Kidney capillary endothelial cell (primary cell): ENCODE results near the gene FGGY.
"Not testable (repeated sequence)": the region's sequence is repeated elsewhere in the genome, so short reads cannot be mapped to it uniquely, and the experiment has no call there.

Source experiments
- DNase-seq: peaks from one replicate; pipeline ENCODE4 v3.0.0-alpha.2; 2018; ENCODE audit warnings: low spot score

The FGGY gene

GRCh38 chr1:59444520-59444919 lies 147.6 kb downstream of the FGGY start:
- DNase-seq: no peak

- DNase-seq: no peak
These were observed 148.1 kb downstream of the FGGY start for GRCh38 chr1:59445040-59445439.

- no peak for DNase-seq
These were observed 149.5 kb downstream of the FGGY start for GRCh38 chr1:59446257-59446901.

- DNase-seq: no peak
These were observed 155.1 kb downstream of the FGGY start for GRCh38 chr1:59452026-59452425.

- DNase-seq: no peak
These were observed 155.7 kb downstream of the FGGY start for GRCh38 chr1:59452559-59452958.

- no peak for DNase-seq
These were observed 156.5 kb downstream of the FGGY start for GRCh38 chr1:59453297-59453968.

GRCh38 chr1:59455206-59455605 lies 158.3 kb downstream of the FGGY start:
- DNase-seq: peak; percentile 51

GRCh38 chr1:59457786-59458185 lies 160.9 kb downstream of the FGGY start:
- DNase-seq: no peak

- DNase-seq: no peak
These were observed 162.0 kb downstream of the FGGY start for GRCh38 chr1:59458884-59459283.

GRCh38 chr1:59462942-59463341 lies 166.0 kb downstream of the FGGY start:
- DNase-seq: not testable (repeated sequence)

GRCh38 chr1:59465478-59465877 lies 168.6 kb downstream of the FGGY start:
- peak; percentile 38 for DNase-seq

GRCh38 chr1:59468828-59469428 lies 172.0 kb downstream of the FGGY start:
- no peak for DNase-seq

GRCh38 chr1:59471991-59472570 lies 175.2 kb downstream of the FGGY start:
- DNase-seq: not testable (repeated sequence)

- no peak for DNase-seq
These were observed 176.9 kb downstream of the FGGY start for GRCh38 chr1:59473831-59474230.

- DNase-seq: no peak
These were observed 177.6 kb downstream of the FGGY start for GRCh38 chr1:59474496-59474895.

- DNase-seq: no peak
These were observed 178.8 kb downstream of the FGGY start for GRCh38 chr1:59475737-59476136.

- no peak for DNase-seq
These were observed 180.4 kb downstream of the FGGY start for GRCh38 chr1:59477286-59477685.

GRCh38 chr1:59477867-59478266 lies 181.0 kb downstream of the FGGY start:
- DNase-seq: no peak

GRCh38 chr1:59478822-59479221 lies 181.9 kb downstream of the FGGY start:
- no peak for DNase-seq

- DNase-seq: no peak
These were observed 183.4 kb downstream of the FGGY start for GRCh38 chr1:59480188-59480888.

- no peak for DNase-seq
These were observed 185.1 kb downstream of the FGGY start for GRCh38 chr1:59481881-59482505.

- no peak for DNase-seq
These were observed 186.1 kb downstream of the FGGY start for GRCh38 chr1:59482986-59483385.
